SK-N-SH (cell line): ENCODE data around the gene CTNNB1.

Experiments used
- CHD2 ChIP-seq: fragments of 150-350 bp; IDR thresholded peaks from 2 replicates; pipeline ENCODE4 v1.6.1; 2018; ENCODE audit warnings: low read length; ENCODE audit not compliant: partially characterized antibody
- CTCF ChIP-seq: fragments of 200-600 bp; sonication (generic); IDR thresholded peaks from 2 replicates; pipeline ENCODE4 v1.6.1; 2017; ENCODE audit warnings: antibody characterized with exemption, mild to moderate bottlenecking, moderate library complexity
- EP300 ChIP-seq, 2 experiments: IDR thresholded peaks; 2 replicates each; pipeline versions ENCODE4 v1.4.0 to v1.6.1; 2012; ENCODE audit warnings: borderline replicate concordance in 1 of 2, low read depth in 1 of 2, low read length in 1 of 2
- EZH2phosphoT487 ChIP-seq: fragments of 200-600 bp; sonication (generic); IDR thresholded peaks from 2 replicates; pipeline ENCODE4 v1.6.1; 2017; ENCODE audit warnings: low read depth, mixed run types, mild to moderate bottlenecking, antibody characterized with exemption, moderate library complexity, borderline replicate concordance
- GABPA ChIP-seq: IDR thresholded peaks from 2 replicates; pipeline ENCODE4 v1.4.0; 2012; ENCODE audit warnings: low read depth, mild to moderate bottlenecking
- IRF3 ChIP-seq: fragments of 150-350 bp; IDR thresholded peaks from 2 replicates; pipeline ENCODE4 v1.6.1; 2016; ENCODE audit warnings: mild to moderate bottlenecking, low read depth, low read length
- MAX ChIP-seq: IDR thresholded peaks from 2 replicates; pipeline ENCODE4 v1.4.0; 2012; ENCODE audit warnings: low read depth
- PBX3 ChIP-seq: IDR thresholded peaks from 2 replicates; pipeline ENCODE4; 2012
- POLR2AphosphoS5 ChIP-seq: IDR thresholded peaks from 2 replicates; pipeline ENCODE4 v1.6.1; 2012; ENCODE audit warnings: low read depth, low read length
- RAD21 ChIP-seq: IDR thresholded peaks from 2 replicates; pipeline ENCODE4 v1.6.1; 2012; ENCODE audit warnings: mild to moderate bottlenecking, low read length
- RCOR1 ChIP-seq: fragments of 150-350 bp; IDR thresholded peaks from 2 replicates; pipeline ENCODE4 v1.6.1; 2017; ENCODE audit warnings: antibody characterized with exemption, low read length
- SMC3 ChIP-seq: IDR thresholded peaks from 2 replicates; pipeline ENCODE4 v1.6.1; 2012; ENCODE audit warnings: low read depth, low read length, improper control_type of control experiment
- USF2 ChIP-seq: fragments of 150-350 bp; IDR thresholded peaks from 2 replicates; pipeline ENCODE4 v1.6.1; 2017; ENCODE audit warnings: antibody characterized with exemption, low read length, low read depth, borderline replicate concordance
- TF ChIP-seq, protein P1 (sequence below): IDR thresholded peaks from 2 replicates; pipeline ENCODE4 v1.4.0; 2012; ENCODE audit warnings: low read depth, borderline replicate concordance

GRCh38 chr3:41239587-41239986 is 40.3 kb downstream of the CTNNB1 start:
- TF ChIP-seq, protein P1, sequence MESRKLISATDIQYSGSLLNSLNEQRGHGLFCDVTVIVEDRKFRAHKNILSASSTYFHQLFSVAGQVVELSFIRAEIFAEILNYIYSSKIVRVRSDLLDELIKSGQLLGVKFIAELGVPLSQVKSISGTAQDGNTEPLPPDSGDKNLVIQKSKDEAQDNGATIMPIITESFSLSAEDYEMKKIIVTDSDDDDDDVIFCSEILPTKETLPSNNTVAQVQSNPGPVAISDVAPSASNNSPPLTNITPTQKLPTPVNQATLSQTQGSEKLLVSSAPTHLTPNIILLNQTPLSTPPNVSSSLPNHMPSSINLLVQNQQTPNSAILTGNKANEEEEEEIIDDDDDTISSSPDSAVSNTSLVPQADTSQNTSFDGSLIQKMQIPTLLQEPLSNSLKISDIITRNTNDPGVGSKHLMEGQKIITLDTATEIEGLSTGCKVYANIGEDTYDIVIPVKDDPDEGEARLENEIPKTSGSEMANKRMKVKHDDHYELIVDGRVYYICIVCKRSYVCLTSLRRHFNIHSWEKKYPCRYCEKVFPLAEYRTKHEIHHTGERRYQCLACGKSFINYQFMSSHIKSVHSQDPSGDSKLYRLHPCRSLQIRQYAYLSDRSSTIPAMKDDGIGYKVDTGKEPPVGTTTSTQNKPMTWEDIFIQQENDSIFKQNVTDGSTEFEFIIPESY, result no peak
- TF ChIP-seq POLR2AphosphoS5 (no peak), RCOR1 (no peak), CHD2 (no peak), EP300 (IDR thresholded peaks at IDR 0.05; ENCODE audit: borderline replicate concordance in 1 of 2, low read depth in 1 of 2, low read length in 1 of 2) (no peak), SMC3 (no peak), PBX3 (no peak), EZH2phosphoT487 (no peak), CTCF (no peak), MAX (no peak), USF2 (no peak), RAD21 (no peak), GABPA (no peak), IRF3 (no peak)
